ENCODE data around the gene ACACA.

ACACA gene

DNA sequence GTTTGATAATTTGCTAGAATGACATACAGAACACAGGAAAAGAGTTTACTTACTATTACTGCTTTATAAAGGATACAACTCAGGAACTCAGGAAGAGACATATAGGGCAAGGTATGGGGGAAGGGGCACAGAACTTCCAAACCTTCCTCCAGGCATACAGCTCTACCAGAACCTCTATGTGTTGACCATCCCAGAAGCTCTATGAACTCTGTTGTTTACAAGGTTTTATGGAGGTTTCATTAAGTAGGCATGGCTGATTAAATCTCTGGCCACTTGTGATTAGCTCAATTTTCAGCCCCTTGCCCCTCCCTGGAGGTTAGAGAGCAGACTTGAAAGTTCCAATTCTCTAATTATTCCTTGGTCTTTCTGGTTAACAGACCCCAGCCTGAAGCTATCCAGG lies 91.0 kb downstream of the ACACA start:
- TF ChIP-seq, protein P1, sequence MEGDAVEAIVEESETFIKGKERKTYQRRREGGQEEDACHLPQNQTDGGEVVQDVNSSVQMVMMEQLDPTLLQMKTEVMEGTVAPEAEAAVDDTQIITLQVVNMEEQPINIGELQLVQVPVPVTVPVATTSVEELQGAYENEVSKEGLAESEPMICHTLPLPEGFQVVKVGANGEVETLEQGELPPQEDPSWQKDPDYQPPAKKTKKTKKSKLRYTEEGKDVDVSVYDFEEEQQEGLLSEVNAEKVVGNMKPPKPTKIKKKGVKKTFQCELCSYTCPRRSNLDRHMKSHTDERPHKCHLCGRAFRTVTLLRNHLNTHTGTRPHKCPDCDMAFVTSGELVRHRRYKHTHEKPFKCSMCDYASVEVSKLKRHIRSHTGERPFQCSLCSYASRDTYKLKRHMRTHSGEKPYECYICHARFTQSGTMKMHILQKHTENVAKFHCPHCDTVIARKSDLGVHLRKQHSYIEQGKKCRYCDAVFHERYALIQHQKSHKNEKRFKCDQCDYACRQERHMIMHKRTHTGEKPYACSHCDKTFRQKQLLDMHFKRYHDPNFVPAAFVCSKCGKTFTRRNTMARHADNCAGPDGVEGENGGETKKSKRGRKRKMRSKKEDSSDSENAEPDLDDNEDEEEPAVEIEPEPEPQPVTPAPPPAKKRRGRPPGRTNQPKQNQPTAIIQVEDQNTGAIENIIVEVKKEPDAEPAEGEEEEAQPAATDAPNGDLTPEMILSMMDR (IDR thresholded peaks at IDR 0.05; ENCODE audit: low read depth, low read length): no peak
- DNase-seq (ENCODE audit: low read depth, low spot score): no peak
- in situ Hi-C loops (cut with HindIII; ENCODE audit: low sequenced_read_pairs): no loop called here
- H3K4me3 ChIP-seq (ENCODE audit: low read depth, low read length): no peak overlapping the region

DNA sequence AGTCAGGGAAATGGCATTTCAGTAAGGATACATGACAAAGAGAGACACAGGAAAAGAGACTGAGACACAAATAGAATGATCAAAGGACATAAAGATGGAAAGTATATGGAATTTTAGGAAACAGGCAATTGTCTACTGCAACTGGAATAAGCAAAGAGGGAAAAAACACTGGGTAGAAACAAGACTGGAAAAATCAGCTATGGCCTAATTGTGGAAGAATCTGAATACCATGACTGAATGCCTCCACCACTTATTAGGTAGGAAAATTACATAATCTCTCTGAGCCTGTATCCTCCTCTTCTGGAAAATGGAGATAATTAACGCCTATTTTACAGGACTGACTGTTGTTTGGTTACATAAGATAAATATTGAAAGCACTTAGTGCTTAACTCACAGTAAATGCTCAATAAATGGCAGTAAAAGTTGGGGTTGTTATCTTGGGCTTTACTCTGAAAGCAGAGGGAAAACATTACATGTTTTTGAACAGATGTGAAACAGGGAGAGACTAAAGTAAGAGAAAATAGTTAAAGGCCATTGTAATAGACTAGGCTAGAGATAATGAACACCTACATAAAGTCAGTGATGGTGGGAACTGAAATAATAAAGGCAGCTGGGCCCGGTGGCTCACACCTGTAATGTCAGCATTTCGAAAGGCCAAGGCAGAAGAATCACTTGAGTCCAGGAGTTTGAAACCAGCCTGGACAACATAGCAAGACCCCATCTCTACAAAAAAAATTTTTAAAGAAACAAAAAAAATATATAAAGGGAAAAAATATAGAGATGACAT lies 94.3 kb downstream of the ACACA start:
- in situ Hi-C loops (cut with HindIII; ENCODE audit: low sequenced_read_pairs): no loop called here
- no peak for DNase-seq (ENCODE audit: low read depth, low spot score)

GRCh38 chr17:37310940-37311339 lies 95.7 kb downstream of the ACACA start:
- in situ Hi-C loops (cut with HindIII; ENCODE audit: low sequenced_read_pairs): no loop called here
- H3K4me3 ChIP-seq (ENCODE audit: low read depth, low read length): no peak overlapping the region
- TF ChIP-seq, protein P1 (IDR thresholded peaks at IDR 0.05; ENCODE audit: low read depth, low read length): no peak
- peak; percentile 19 for DNase-seq (ENCODE audit: low read depth, low spot score)

More for the DNA sequence above, 94.3 kb downstream of the ACACA start:
- TF ChIP-seq, protein P1 (IDR thresholded peaks at IDR 0.05; ENCODE audit: low read depth, low read length): no peak
- no peak overlapping the region for H3K4me3 ChIP-seq (ENCODE audit: low read depth, low read length)

DNA sequence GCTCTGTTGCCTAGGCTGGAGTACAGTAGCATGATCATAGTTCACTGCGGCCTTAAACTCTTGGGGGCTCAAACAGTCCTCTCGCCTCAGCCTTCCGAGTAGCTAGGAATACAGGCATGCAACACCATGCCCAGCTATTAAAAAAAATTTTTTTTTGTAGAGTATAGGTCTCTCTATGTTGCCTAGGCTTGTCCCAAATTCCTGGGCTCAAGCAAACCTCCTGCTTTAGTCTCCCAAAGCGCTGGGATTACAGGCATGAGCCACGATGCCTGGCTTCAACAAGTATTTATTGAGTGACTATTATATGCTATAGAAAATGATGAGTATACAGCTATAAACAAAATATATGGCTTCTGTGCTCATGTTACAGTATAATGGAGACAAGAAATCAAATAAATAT lies 97.6 kb downstream of the ACACA start:
- DNase-seq (ENCODE audit: low read depth, low spot score): no peak
- TF ChIP-seq, protein P1 (IDR thresholded peaks at IDR 0.05; ENCODE audit: low read depth, low read length): no peak
- in situ Hi-C loops (cut with HindIII; ENCODE audit: low sequenced_read_pairs): no loop called here
- H3K4me3 ChIP-seq (ENCODE audit: low read depth, low read length): no peak overlapping the region

DNA sequence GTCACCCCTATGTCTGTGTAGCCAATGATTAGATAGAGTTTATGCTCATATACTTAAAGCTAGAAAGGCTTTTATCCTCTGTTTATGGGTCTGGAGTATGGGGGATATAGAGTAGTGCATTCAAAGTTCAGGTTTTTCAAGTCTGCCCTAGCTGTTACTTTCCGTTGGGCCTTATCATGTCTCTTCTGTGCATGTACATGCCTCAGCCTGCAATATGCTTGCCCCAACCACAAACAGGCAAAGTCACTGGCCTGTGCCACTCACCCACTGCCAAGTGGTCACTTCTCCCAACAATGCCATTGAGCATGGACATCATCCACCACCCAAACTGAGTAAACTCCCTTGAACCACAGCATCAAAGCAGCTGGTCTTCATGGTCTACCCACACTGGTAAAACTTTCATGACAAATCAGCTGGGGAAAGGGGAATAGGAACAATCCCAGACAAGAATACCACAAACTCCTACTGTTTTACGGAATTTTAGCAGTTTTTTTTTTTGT lies 101.2 kb downstream of the ACACA start:
- TF ChIP-seq, protein P1 (IDR thresholded peaks at IDR 0.05; ENCODE audit: low read depth, low read length): no peak
- no peak for DNase-seq (ENCODE audit: low read depth, low spot score)
- in situ Hi-C loops (cut with HindIII; ENCODE audit: low sequenced_read_pairs): no loop called here
- H3K4me3 ChIP-seq (ENCODE audit: low read depth, low read length): no peak overlapping the region

DNA sequence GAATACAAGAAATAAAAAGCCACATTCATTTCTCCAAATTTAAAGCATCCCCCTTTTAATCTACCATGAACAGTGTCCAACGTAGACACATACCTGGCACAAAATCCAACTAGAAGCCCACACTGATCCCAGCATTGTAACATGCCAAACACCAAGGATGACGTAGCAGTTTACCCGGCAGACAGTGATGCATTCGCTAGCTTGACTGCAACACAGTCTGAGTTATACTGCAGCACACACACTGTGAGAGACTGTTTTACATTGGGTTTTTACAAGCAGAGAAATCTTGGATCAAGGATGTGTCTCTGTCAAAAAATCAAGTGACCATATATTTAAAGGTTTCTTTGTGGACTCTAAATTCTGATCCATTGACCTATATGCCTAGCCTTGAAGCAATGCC lies 105.3 kb downstream of the ACACA start:
- TF ChIP-seq, protein P1 (IDR thresholded peaks at IDR 0.05; ENCODE audit: low read depth, low read length): no peak
- no peak for DNase-seq (ENCODE audit: low read depth, low spot score)
- H3K4me3 ChIP-seq (ENCODE audit: low read depth, low read length): no peak overlapping the region
- in situ Hi-C loops (cut with HindIII; ENCODE audit: low sequenced_read_pairs): no loop called here

All from astrocyte of the spinal cord (primary cell).